B cell (primary cell): ENCODE results near the gene TIGD3. TPM values are rescaled to one million over a fixed set of nuclear protein-coding genes. Genes with fewer than 3 reads are reported as not detected.

Experiments used
- ATAC-seq: fragments of 200-7000 bp; cut with Tn5 transposase; one replicate; pipeline ENCODE4 v1.10.0; 2021; ENCODE audit warnings: low read depth, mild to moderate bottlenecking, moderate number of reproducible peaks, moderate library complexity
- CTCF ChIA-PET: fragments of 350-600 bp; sonication (Branson Sonifier 250); formaldehyde crosslinking; loops from one replicate; lab custom pipeline; 2021; ENCODE audit warnings: antibody characterized with exemption, inconsistent platforms; lab: Charles Lee
- POLR2A ChIA-PET: fragments of 350-600 bp; sonication (Branson Sonifier 250); formaldehyde crosslinking; loops from one replicate; lab custom pipeline; 2021; ENCODE audit warnings: antibody characterized with exemption; lab: Charles Lee
- DNase-seq: peaks from one replicate; pipeline ENCODE4 v3.0.0; 2013
- H2AFZ ChIP-seq: 2 replicates; pipeline ENCODE4 v1.6.1; 2012; ENCODE audit warnings: mild to moderate bottlenecking, low read depth, low read length; ENCODE audit not compliant: insufficient read depth, poor library complexity, severe bottlenecking
- H3K27ac ChIP-seq, 2 donors: 1 replicate in 1 of 2; 2 replicates in 1 of 2; pipeline ENCODE4 v1.5.1; 2012 to 2013; ENCODE audit warnings: low read length in 2 of 2, mild to moderate bottlenecking in 2 of 2, moderate library complexity in 1 of 2
- H3K27me3 ChIP-seq, 4 experiments: fragments of 200-600 bp in 1 of 4; sonication (generic) in 1 of 4; replicated peaks in 1 of 4; 1 replicate in 2 of 4; 2 replicates in 2 of 4; pipeline versions ENCODE4 v1.6.1 to v1.7.0; 2013 to 2016; ENCODE audit warnings: low read length in 3 of 4, mild to moderate bottlenecking in 2 of 4, mixed read lengths in 1 of 4, moderate library complexity in 1 of 4; ENCODE audit not compliant: insufficient read depth in 4 of 4, control insufficient read depth in 3 of 4; ENCODE audit errors: control extremely low read depth in 1 of 4
- H3K36me3 ChIP-seq, 2 experiments: replicated peaks in 1 of 2; 1 replicate in 1 of 2; 2 replicates in 1 of 2; pipeline versions ENCODE4 v1.6.1 to v1.7.1; 2013; ENCODE audit warnings: low read length in 1 of 2; ENCODE audit not compliant: insufficient read depth in 2 of 2, control insufficient read depth in 1 of 2; ENCODE audit errors: control extremely low read depth in 1 of 2, extremely low read depth in 1 of 2
- H3K4me1 ChIP-seq, 2 donors: fragments of 200-600 bp in 1 of 2; sonication (generic) in 1 of 2; 1 replicate in 1 of 2; 2 replicates in 1 of 2; pipeline versions ENCODE4 v1.5.1 to v1.6.1; 2013 to 2017; ENCODE audit warnings: low read length in 2 of 2; ENCODE audit not compliant: control insufficient read depth in 2 of 2, insufficient read depth in 2 of 2
- H3K4me2 ChIP-seq: replicated peaks from 2 replicates; pipeline ENCODE3; 2012; ENCODE audit warnings: mild to moderate bottlenecking, low read depth, low read length; ENCODE audit not compliant: poor library complexity, severe bottlenecking
- H3K4me3 ChIP-seq, 5 experiments: fragments of 200-600 bp in 1 of 5; sonication (generic) in 1 of 5; 1 replicate in 3 of 5; 2 replicates in 2 of 5; pipeline versions ENCODE4 v1.5.1 to v1.7.0; 2011 to 2016; ENCODE audit warnings: low read length in 4 of 5, mild to moderate bottlenecking in 4 of 5, low read depth in 2 of 5, control low read depth in 1 of 5, moderate library complexity in 1 of 5; ENCODE audit not compliant: insufficient read depth in 1 of 5; ENCODE audit errors: control extremely low read depth in 1 of 5, extremely low read depth in 1 of 5
- H3K79me2 ChIP-seq: fragments of 200-600 bp; sonication (generic); one replicate; pipeline ENCODE4 v1.6.0; 2016; ENCODE audit warnings: low read length; ENCODE audit not compliant: control insufficient read depth, insufficient read depth
- H3K9ac ChIP-seq: fragments of 200-600 bp; sonication (generic); 2 replicates; pipeline ENCODE4 v1.6.1; 2017; ENCODE audit warnings: mild to moderate bottlenecking, low read length, moderate library complexity
- H3K9me3 ChIP-seq, 3 donors: one replicate each; pipeline versions ENCODE4 v1.6.1 to v1.7.1; 2013; ENCODE audit warnings: low read length in 2 of 3; ENCODE audit not compliant: control insufficient read depth in 2 of 3, insufficient read depth in 1 of 3; ENCODE audit errors: control extremely low read depth in 1 of 3
- H4K20me1 ChIP-seq: 2 replicates; pipeline ENCODE4 v1.6.0; 2012; ENCODE audit warnings: mild to moderate bottlenecking, low read length; ENCODE audit not compliant: insufficient read depth, control insufficient read depth, poor library complexity, severe bottlenecking
- H3K27ac Mint-ChIP-seq: one replicate; pipeline ENCODE4 v1.8.0; 2021; ENCODE audit warnings: mixed read lengths
- H3K27me3 Mint-ChIP-seq: one replicate; pipeline ENCODE4 v1.8.0; 2021; ENCODE audit warnings: mixed read lengths
- H3K4me1 Mint-ChIP-seq: one replicate; pipeline ENCODE4 v1.8.0; 2021; ENCODE audit warnings: mixed read lengths
- H3K4me3 Mint-ChIP-seq: one replicate; pipeline ENCODE4 v1.8.0; 2021; ENCODE audit warnings: mixed read lengths
- H3K9me3 Mint-ChIP-seq: one replicate; pipeline ENCODE4 v1.8.0; 2022; ENCODE audit warnings: mixed read lengths; ENCODE audit not compliant: insufficient read depth
- CTCF ChIP-seq: fragments of 200-600 bp; IDR thresholded peaks from one replicate; pipeline ENCODE4 v1.8.0; 2022; ENCODE audit warnings: antibody characterized with exemption, mild to moderate bottlenecking
- EZH2 ChIP-seq: IDR thresholded peaks from 2 replicates; pipeline ENCODE4 v1.6.1; 2012; ENCODE audit warnings: borderline replicate concordance, low read depth, mild to moderate bottlenecking, moderate library complexity, low read length; ENCODE audit not compliant: insufficient read depth, poor library complexity, severe bottlenecking
- WGBS: methylation state at CpG from one replicate; pipeline ENCODE4 v1.1.5; 2013; ENCODE audit warnings: missing lambda C conversion rate; ENCODE audit not compliant: insufficient coverage; 5-methylcytosine and 5-hydroxymethylcytosine counted together
- intact Hi-C: fragments of 100-400 bp; cut with micrococcal nuclease; formaldehyde crosslinking; loops from one replicate; pipeline ENCODE4 v1.10.0; 2022
- polyA plus RNA-seq: library from polyadenylated mRNA; depleted of rRNA; stranded (reverse); fragments of >200 nt; gene quantifications from 2 replicates; pipeline ENCODE4 v1.2.3, GENCODE V29; 2012
- total RNA-seq, 2 donors: library from RNA; stranded (reverse); fragments of 120-200 nt in 1 of 2; gene quantifications; 1 replicate in 1 of 2; 2 replicates in 1 of 2; pipeline versions ENCODE4 v1.2.3 to v1.2.4, GENCODE V29; 2013 to 2022

The TIGD3 gene
- total and polyA plus RNA-seq, 2 donors (not counting 1 experiment from before 2014, with no cell fraction given): 3.8 to 6.1 TPM

DNA sequence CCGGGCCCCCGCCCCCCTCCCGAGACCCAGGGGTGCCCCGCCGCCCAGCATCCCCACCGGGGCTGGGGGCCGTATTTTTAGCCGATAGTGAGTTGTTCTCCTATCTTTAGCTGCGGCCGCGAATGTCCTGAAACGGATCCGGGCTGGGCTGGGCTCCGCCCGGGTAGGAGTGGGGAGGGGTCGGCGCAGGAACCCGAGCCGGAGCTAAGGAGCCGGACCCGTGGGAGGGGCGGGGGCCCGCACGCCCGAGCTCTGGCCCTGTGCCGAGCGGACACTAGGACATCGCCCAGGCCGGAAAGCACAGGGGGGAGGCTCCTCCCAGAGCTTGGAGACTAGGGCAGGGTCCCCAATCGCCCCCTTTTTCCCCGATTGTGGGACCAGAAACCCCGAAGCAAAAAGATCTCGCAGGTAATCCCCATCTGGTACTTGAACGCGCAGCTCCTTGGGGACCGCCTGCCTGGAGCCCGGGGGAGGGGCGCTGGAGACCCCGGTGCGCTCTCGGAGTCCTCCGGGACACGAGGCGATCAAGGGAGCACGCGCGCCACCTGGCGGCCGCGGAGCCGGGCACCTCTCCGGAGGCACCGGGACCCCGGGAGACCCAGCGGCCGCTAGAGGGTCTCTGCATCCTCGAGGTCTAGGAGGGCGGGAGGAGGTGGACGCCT is 39.2 kb upstream of the TIGD3 start:
- Histone ChIP-seq H4K20me1 (no peaks in the 10 kb centered on the region), H3K27me3 (peaks cover 0 to 12% (median 5%) of the 10 kb centered on the region in 4 experiments), H3K4me1 (peaks cover 8 to 17% of the 10 kb centered on the region in 2 donors), H3K79me2 (no peaks in the 10 kb centered on the region), H3K4me3 (peak overlapping the region; percentile 40 to 85 (median 81)), H3K9ac (peak overlapping the region; percentile 91), H3K36me3 (no peaks in the 10 kb centered on the region), H2AFZ (peak overlapping the region; percentile 96), H3K9me3 (no peaks in the 10 kb centered on the region), H3K27ac (peak overlapping the region in 1 of 2 donors; percentile 51), H3K4me2 (peak overlapping the region; percentile 100)
- WGBS: under 1% methylated on average over 55 of the region's 59 CpGs
- peak; percentile 87 for DNase-seq
- H3K27ac Mint-ChIP-seq: no peak overlapping the region
- ATAC-seq: peak; percentile 61
- intact Hi-C loops: loop anchor here (1.0 to 5.0 kb wide), 6 partner anchors 15 to 205 kb away; partner anchors contain the start of genes POLA2, TIGD3 and TM7SF2
- H3K9me3 Mint-ChIP-seq: no peaks in the 10 kb centered on the region
- ChIA-PET POLR2A (interaction anchor here (0.5 to 1.5 kb wide), 9 partner anchors 12 to 1065 kb away, joined by 3 to 6 read pairs (median 4); partner anchors contain the start of gene DPF2), CTCF (interaction anchor here (0.5 to 7.4 kb wide), 36 partner anchors 8 to 1808 kb away, joined by 3 to 214 read pairs (median 4); partner anchors contain the start of genes ARL2 and DPF2)
- TF ChIP-seq CTCF (peak; percentile 98), EZH2 (no peak)
- peak overlapping the region; percentile 84 for H3K4me3 Mint-ChIP-seq
- peaks cover 9% of the 10 kb centered on the region for H3K27me3 Mint-ChIP-seq
- peaks cover 10% of the 10 kb centered on the region for H3K4me1 Mint-ChIP-seq

- intact Hi-C loops: loop anchor here (1.0 to 5.0 kb wide), 6 partner anchors 14 to 205 kb away; partner anchors contain the start of genes POLA2, TIGD3 and TM7SF2
- Mint-ChIP-seq H3K27ac (no peak overlapping the region), H3K27me3 (peaks cover 9% of the 10 kb centered on the region), H3K9me3 (no peaks in the 10 kb centered on the region), H3K4me1 (peaks cover 10% of the 10 kb centered on the region), H3K4me3 (peak overlapping the region; percentile 84)
- H3K27ac ChIP-seq: no peak overlapping the region
- peak overlapping the region; percentile 91 for H3K9ac ChIP-seq
- CTCF ChIA-PET: interaction anchor here (0.5 to 7.4 kb wide), 31 partner anchors 8 to 1807 kb away, joined by 3 to 214 read pairs (median 5); partner anchors contain the start of genes ARL2 and DPF2
- H3K4me2 ChIP-seq: peak overlapping the region; percentile 100
- H3K4me1 ChIP-seq: peaks cover 8 to 17% of the 10 kb centered on the region in 2 donors
- H4K20me1 ChIP-seq: no peaks in the 10 kb centered on the region
- ATAC-seq (no peak), DNase-seq (no peak)
- no peaks in the 10 kb centered on the region for H3K9me3 ChIP-seq
- H3K27me3 ChIP-seq: peaks cover 0 to 12% (median 5%) of the 10 kb centered on the region in 4 experiments
- peak overlapping the region; percentile 40 to 85 (median 81) for H3K4me3 ChIP-seq
- no peaks in the 10 kb centered on the region for H3K79me2 ChIP-seq
- TF ChIP-seq EZH2: no peak
- TF ChIP-seq CTCF: peak; percentile 65
- POLR2A ChIA-PET: interaction anchor here (0.6 to 1.5 kb wide), 8 partner anchors 11 to 401 kb away, joined by 3 to 6 read pairs (median 4); partner anchors contain the start of gene DPF2
- H2AFZ ChIP-seq: peak overlapping the region; percentile 96
- 36% methylated on average over 8 of the region's 8 CpGs for WGBS
- no peaks in the 10 kb centered on the region for H3K36me3 ChIP-seq
Observed at GRCh38 chr11:65315866-65316226, 38.7 kb upstream of the TIGD3 start.
